HEK293 (cell line): ENCODE measurements around the gene RXYLT1.

Experiments
- BCL11B ChIP-seq: fragments of 450-650 bp; formaldehyde crosslinking; IDR thresholded peaks from 2 replicates; pipeline ENCODE4 v1.5.1; 2016; ENCODE audit warnings: low read depth, missing biosample characterization, missing genetic modification characterization
- GLI2 ChIP-seq: fragments of 450-650 bp; formaldehyde crosslinking; IDR thresholded peaks from 2 replicates; pipeline ENCODE4; 2017; ENCODE audit warnings: missing biosample characterization, missing genetic modification characterization, low read depth, borderline replicate concordance
- GLI4 ChIP-seq: fragments of 450-650 bp; formaldehyde crosslinking; IDR thresholded peaks from 2 replicates; pipeline ENCODE4 v1.5.1; 2016; ENCODE audit warnings: missing biosample characterization, missing genetic modification characterization
- HOXD13 ChIP-seq: sonication (generic); formaldehyde crosslinking; IDR thresholded peaks from 2 replicates; pipeline ENCODE4 v1.8.0; 2022; ENCODE audit warnings: missing genetic modification reagents, borderline replicate concordance
- KLF7 ChIP-seq: fragments of 450-650 bp; formaldehyde crosslinking; IDR thresholded peaks from 2 replicates; pipeline ENCODE4 v1.5.1; 2016; ENCODE audit warnings: missing biosample characterization, missing genetic modification characterization, borderline replicate concordance
- YY2 ChIP-seq: fragments of 450-650 bp; formaldehyde crosslinking; IDR thresholded peaks from 2 replicates; pipeline ENCODE4 v1.5.1; 2016; ENCODE audit warnings: missing biosample characterization, missing genetic modification characterization
- ZBTB21 ChIP-seq: fragments of 450-650 bp; formaldehyde crosslinking; IDR thresholded peaks from 2 replicates; pipeline ENCODE4 v1.5.1; 2017; ENCODE audit warnings: missing biosample characterization, missing genetic modification characterization
- ZFHX2 ChIP-seq: fragments of 450-650 bp; formaldehyde crosslinking; conservative IDR thresholded peaks from 2 replicates; pipeline ENCODE4 v1.5.1; 2016; ENCODE audit warnings: missing biosample characterization, missing genetic modification characterization
- ZFP37 ChIP-seq: fragments of 450-650 bp; formaldehyde crosslinking; IDR thresholded peaks from 2 replicates; pipeline ENCODE4 v1.5.1; 2016; ENCODE audit warnings: missing biosample characterization, missing genetic modification characterization
- ZNF155 ChIP-seq: fragments of 450-650 bp; formaldehyde crosslinking; IDR thresholded peaks from 2 replicates; pipeline ENCODE4 v1.5.1; 2016; ENCODE audit warnings: missing biosample characterization, missing genetic modification characterization
- ZNF221 ChIP-seq: fragments of 450-650 bp; formaldehyde crosslinking; IDR thresholded peaks from 2 replicates; pipeline ENCODE4 v1.5.1; 2017; ENCODE audit warnings: missing biosample characterization, missing genetic modification characterization, borderline replicate concordance
- ZNF341 ChIP-seq: fragments of 450-650 bp; formaldehyde crosslinking; IDR thresholded peaks from 2 replicates; pipeline ENCODE4; 2016; ENCODE audit warnings: low read depth, missing biosample characterization, missing genetic modification characterization
- ZNF37A ChIP-seq: fragments of 450-650 bp; IDR thresholded peaks from 2 replicates; pipeline ENCODE4 v1.5.1; 2018; ENCODE audit warnings: missing biosample characterization, missing genetic modification characterization
- ZNF404 ChIP-seq: fragments of 450-650 bp; formaldehyde crosslinking; IDR thresholded peaks from 2 replicates; pipeline ENCODE4 v1.5.1; 2017; ENCODE audit warnings: missing biosample characterization, missing genetic modification characterization
- ZNF514 ChIP-seq: fragments of 450-650 bp; formaldehyde crosslinking; IDR thresholded peaks from 2 replicates; pipeline ENCODE4 v1.5.1; 2016; ENCODE audit warnings: missing biosample characterization, missing genetic modification characterization
- ZNF549 ChIP-seq: fragments of 450-650 bp; IDR thresholded peaks from 2 replicates; pipeline ENCODE4 v1.5.1; 2018; ENCODE audit warnings: missing biosample characterization, missing genetic modification characterization, mild to moderate bottlenecking, inconsistent platforms, moderate library complexity
- ZNF560 ChIP-seq: fragments of 450-650 bp; formaldehyde crosslinking; IDR thresholded peaks from 2 replicates; pipeline ENCODE4 v1.5.1; 2017; ENCODE audit warnings: missing biosample characterization, missing genetic modification characterization, borderline replicate concordance
- ZNF596 ChIP-seq: fragments of 450-650 bp; IDR thresholded peaks from 2 replicates; pipeline ENCODE4 v1.5.0; 2018; ENCODE audit warnings: missing biosample characterization, mild to moderate bottlenecking, missing genetic modification characterization, moderate library complexity
- ZNF624 ChIP-seq: fragments of 450-650 bp; formaldehyde crosslinking; IDR thresholded peaks from 2 replicates; pipeline ENCODE4 v1.5.1; 2017; ENCODE audit warnings: missing biosample characterization, missing genetic modification characterization
- ZNF629 ChIP-seq: fragments of 450-650 bp; formaldehyde crosslinking; IDR thresholded peaks from 2 replicates; pipeline ENCODE4 v1.5.1; 2017; ENCODE audit warnings: missing biosample characterization, missing genetic modification characterization
- ZNF677 ChIP-seq: fragments of 450-650 bp; IDR thresholded peaks from 2 replicates; pipeline ENCODE4 v1.5.0; 2018; ENCODE audit warnings: missing biosample characterization, mild to moderate bottlenecking, missing genetic modification characterization, moderate library complexity
- ZNF768 ChIP-seq: fragments of 450-650 bp; formaldehyde crosslinking; IDR thresholded peaks from 2 replicates; pipeline ENCODE4 v1.5.1; 2018; ENCODE audit warnings: missing biosample characterization, mild to moderate bottlenecking, missing genetic modification characterization
- ZNF830 ChIP-seq: fragments of 450-650 bp; IDR thresholded peaks from 2 replicates; pipeline ENCODE4 v1.5.0; 2018; ENCODE audit warnings: missing biosample characterization, missing genetic modification characterization, low read depth, mild to moderate bottlenecking, moderate library complexity
- ZNF837 ChIP-seq: fragments of 450-650 bp; formaldehyde crosslinking; IDR thresholded peaks from 2 replicates; pipeline ENCODE4 v1.5.1; 2016; ENCODE audit warnings: missing biosample characterization, missing genetic modification characterization
- ZSCAN16 ChIP-seq: fragments of 450-650 bp; formaldehyde crosslinking; IDR thresholded peaks from 2 replicates; pipeline ENCODE4 v1.5.1; 2016; ENCODE audit warnings: missing biosample characterization, missing genetic modification characterization
- ZXDB ChIP-seq: fragments of 450-650 bp; formaldehyde crosslinking; IDR thresholded peaks from 2 replicates; pipeline ENCODE4 v1.5.1; 2016; ENCODE audit warnings: missing biosample characterization, missing genetic modification characterization
- TF ChIP-seq, protein P1 (sequence below): fragments of 450-650 bp; formaldehyde crosslinking; IDR thresholded peaks from 2 replicates; pipeline ENCODE4 v1.5.1; 2016; ENCODE audit warnings: missing biosample characterization, missing genetic modification characterization
- TF ChIP-seq, protein P2 (sequence below): fragments of 450-650 bp; formaldehyde crosslinking; IDR thresholded peaks from 2 replicates; pipeline ENCODE4 v1.5.1; 2016; ENCODE audit warnings: missing biosample characterization, missing genetic modification characterization, low read depth
- TF ChIP-seq, protein P3 (sequence below): fragments of 450-650 bp; formaldehyde crosslinking; IDR thresholded peaks from 2 replicates; pipeline ENCODE4 v1.5.1; 2016; ENCODE audit warnings: missing biosample characterization, missing genetic modification characterization, borderline replicate concordance
- TF ChIP-seq, protein P4 (sequence below): fragments of 450-650 bp; formaldehyde crosslinking; IDR thresholded peaks from 2 replicates; pipeline ENCODE4 v1.5.1; 2016; ENCODE audit warnings: missing biosample characterization, missing genetic modification characterization

RXYLT1 gene

DNA sequence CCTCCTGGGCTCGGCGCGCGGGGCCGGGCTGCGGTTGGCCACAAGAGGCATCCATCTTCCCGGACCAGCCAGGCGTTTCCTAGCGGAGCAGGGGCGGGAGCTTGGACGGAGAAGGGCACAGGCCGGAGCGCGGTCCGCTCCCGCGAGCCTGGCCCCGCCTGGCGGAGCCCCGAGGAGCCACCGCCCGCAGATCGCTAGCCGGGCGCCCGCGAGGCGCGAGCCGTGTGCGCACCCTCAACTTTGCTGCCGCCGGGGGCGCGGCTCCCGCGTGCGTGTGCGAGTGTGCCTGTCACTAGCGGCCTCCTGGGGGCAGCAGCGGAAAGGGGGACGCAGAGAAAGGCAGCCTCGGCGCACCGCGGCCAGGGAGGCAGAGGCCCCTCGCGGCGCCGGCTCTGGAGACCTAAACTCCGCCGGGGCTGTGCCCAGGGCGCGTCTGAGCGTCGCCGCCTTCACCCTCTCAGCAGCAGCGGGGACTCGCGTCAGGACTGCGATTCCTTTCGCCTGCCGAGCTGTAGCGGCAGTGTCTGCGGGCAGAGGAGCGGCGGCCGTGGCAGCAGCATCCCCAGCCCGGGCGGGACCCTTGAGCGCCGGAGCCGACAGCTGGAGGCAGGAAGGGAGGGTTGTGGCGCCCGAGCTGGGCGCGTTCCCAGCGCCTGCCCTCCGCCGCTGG lies 64.1 kb downstream of the RXYLT1 start (continued):
- TF ChIP-seq HOXD13 (CRISPR knock-in tag) (no peak), GLI2 (tag by site-specific recombination) (no peak), YY2 (no peak), ZNF768 (tag by site-specific recombination) (no peak; the same call in 1 of the 2 replicates), ZFHX2 (tag by site-specific recombination) (peak; percentile 81), BCL11B (no peak), ZNF155 (tag by site-specific recombination) (no peak), GLI4 (tag by site-specific recombination) (no peak), ZNF341 (tag by site-specific recombination) (no peak), ZNF624 (tag by site-specific recombination) (no peak), ZNF629 (no peak), ZNF549 (tag by site-specific recombination) (no peak), ZFP37 (tag by site-specific recombination) (peak; percentile 94), ZNF677 (tag by site-specific recombination) (0 out of 2 replicates have a peak, but pooled peaks have one; percentile 16), KLF7 (tag by site-specific recombination) (peak; percentile 50; the same call in 1 of the 2 replicates), ZNF221 (tag by site-specific recombination) (no peak), ZNF596 (peak; percentile 46), ZNF837 (no peak), ZSCAN16 (no peak), ZXDB (tag by site-specific recombination) (peak; percentile 39), ZNF560 (tag by site-specific recombination) (no peak), ZNF830 (tag by site-specific recombination) (no peak), ZNF37A (tag by site-specific recombination) (no peak), ZNF514 (tag by site-specific recombination) (no peak), ZNF404 (no peak), ZBTB21 (tag by site-specific recombination) (no peak)
- TF ChIP-seq, protein P1, sequence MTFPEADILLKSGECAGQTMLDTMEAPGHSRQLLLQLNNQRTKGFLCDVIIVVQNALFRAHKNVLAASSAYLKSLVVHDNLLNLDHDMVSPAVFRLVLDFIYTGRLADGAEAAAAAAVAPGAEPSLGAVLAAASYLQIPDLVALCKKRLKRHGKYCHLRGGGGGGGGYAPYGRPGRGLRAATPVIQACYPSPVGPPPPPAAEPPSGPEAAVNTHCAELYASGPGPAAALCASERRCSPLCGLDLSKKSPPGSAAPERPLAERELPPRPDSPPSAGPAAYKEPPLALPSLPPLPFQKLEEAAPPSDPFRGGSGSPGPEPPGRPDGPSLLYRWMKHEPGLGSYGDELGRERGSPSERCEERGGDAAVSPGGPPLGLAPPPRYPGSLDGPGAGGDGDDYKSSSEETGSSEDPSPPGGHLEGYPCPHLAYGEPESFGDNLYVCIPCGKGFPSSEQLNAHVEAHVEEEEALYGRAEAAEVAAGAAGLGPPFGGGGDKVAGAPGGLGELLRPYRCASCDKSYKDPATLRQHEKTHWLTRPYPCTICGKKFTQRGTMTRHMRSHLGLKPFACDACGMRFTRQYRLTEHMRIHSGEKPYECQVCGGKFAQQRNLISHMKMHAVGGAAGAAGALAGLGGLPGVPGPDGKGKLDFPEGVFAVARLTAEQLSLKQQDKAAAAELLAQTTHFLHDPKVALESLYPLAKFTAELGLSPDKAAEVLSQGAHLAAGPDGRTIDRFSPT (tag by site-specific recombination): peak; percentile 76; the same call in 1 of the 2 replicates
- TF ChIP-seq, protein P2, sequence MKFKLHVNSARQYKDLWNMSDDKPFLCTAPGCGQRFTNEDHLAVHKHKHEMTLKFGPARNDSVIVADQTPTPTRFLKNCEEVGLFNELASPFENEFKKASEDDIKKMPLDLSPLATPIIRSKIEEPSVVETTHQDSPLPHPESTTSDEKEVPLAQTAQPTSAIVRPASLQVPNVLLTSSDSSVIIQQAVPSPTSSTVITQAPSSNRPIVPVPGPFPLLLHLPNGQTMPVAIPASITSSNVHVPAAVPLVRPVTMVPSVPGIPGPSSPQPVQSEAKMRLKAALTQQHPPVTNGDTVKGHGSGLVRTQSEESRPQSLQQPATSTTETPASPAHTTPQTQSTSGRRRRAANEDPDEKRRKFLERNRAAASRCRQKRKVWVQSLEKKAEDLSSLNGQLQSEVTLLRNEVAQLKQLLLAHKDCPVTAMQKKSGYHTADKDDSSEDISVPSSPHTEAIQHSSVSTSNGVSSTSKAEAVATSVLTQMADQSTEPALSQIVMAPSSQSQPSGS (tag by site-specific recombination): no peak
- TF ChIP-seq, protein P3, sequence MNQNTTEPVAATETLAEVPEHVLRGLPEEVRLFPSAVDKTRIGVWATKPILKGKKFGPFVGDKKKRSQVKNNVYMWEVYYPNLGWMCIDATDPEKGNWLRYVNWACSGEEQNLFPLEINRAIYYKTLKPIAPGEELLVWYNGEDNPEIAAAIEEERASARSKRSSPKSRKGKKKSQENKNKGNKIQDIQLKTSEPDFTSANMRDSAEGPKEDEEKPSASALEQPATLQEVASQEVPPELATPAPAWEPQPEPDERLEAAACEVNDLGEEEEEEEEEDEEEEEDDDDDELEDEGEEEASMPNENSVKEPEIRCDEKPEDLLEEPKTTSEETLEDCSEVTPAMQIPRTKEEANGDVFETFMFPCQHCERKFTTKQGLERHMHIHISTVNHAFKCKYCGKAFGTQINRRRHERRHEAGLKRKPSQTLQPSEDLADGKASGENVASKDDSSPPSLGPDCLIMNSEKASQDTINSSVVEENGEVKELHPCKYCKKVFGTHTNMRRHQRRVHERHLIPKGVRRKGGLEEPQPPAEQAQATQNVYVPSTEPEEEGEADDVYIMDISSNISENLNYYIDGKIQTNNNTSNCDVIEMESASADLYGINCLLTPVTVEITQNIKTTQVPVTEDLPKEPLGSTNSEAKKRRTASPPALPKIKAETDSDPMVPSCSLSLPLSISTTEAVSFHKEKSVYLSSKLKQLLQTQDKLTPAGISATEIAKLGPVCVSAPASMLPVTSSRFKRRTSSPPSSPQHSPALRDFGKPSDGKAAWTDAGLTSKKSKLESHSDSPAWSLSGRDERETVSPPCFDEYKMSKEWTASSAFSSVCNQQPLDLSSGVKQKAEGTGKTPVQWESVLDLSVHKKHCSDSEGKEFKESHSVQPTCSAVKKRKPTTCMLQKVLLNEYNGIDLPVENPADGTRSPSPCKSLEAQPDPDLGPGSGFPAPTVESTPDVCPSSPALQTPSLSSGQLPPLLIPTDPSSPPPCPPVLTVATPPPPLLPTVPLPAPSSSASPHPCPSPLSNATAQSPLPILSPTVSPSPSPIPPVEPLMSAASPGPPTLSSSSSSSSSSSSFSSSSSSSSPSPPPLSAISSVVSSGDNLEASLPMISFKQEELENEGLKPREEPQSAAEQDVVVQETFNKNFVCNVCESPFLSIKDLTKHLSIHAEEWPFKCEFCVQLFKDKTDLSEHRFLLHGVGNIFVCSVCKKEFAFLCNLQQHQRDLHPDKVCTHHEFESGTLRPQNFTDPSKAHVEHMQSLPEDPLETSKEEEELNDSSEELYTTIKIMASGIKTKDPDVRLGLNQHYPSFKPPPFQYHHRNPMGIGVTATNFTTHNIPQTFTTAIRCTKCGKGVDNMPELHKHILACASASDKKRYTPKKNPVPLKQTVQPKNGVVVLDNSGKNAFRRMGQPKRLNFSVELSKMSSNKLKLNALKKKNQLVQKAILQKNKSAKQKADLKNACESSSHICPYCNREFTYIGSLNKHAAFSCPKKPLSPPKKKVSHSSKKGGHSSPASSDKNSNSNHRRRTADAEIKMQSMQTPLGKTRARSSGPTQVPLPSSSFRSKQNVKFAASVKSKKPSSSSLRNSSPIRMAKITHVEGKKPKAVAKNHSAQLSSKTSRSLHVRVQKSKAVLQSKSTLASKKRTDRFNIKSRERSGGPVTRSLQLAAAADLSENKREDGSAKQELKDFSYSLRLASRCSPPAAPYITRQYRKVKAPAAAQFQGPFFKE (tag by site-specific recombination): no peak
- TF ChIP-seq, protein P4, sequence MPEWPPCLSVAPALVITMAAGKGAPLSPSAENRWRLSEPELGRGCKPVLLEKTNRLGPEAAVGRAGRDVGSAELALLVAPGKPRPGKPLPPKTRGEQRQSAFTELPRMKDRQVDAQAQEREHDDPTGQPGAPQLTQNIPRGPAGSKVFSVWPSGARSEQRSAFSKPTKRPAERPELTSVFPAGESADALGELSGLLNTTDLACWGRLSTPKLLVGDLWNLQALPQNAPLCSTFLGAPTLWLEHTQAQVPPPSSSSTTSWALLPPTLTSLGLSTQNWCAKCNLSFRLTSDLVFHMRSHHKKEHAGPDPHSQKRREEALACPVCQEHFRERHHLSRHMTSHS (tag by site-specific recombination): no peak
